ENCODE results near the gene TUT7. TPM values are rescaled to one million over a fixed set of nuclear protein-coding genes. Genes with fewer than 3 reads are reported as not detected.

TUT7 gene
- total and polyA plus RNA-seq, 2 of the 4 experiments (the other 2 are of a cell fraction), result 13.3 to 33.3 TPM

- Histone ChIP-seq H4K20me1 (ENCODE audit: insufficient read depth, low read length) (no peaks in the 10 kb centered on the region), H3K56ac (ENCODE audit: extremely low read depth, insufficient read depth, low read length) (no peak overlapping the region), H4K5ac (ENCODE audit: low read depth, low read length) (no peak overlapping the region), H2BK120ac (ENCODE audit: low read depth, low read length) (no peak overlapping the region), H3K79me1 (ENCODE audit: low read depth in 1 of 2, low read length in 2 of 2) (no peaks in the 10 kb centered on the region), H4K91ac (ENCODE audit: insufficient read depth, low read depth, low read length) (no peak overlapping the region), H3K27me3 (ENCODE audit: control insufficient read depth, insufficient read depth, low read length) (no peaks in the 10 kb centered on the region), H3K23ac (ENCODE audit: low read depth, low read length) (0 out of 2 replicates have a peak overlapping the region, but pooled peaks have one; percentile 38), H3K4ac (ENCODE audit: low read depth, low read length) (no peak overlapping the region), H3K9me1 (ENCODE audit: insufficient read depth, low read length) (no peaks in the 10 kb centered on the region), H2BK5ac (ENCODE audit: low read depth, low read length, poor library complexity, severe bottlenecking) (no peak overlapping the region), H3K4me1 (ENCODE audit: control insufficient read depth, insufficient read depth, low read length) (no peaks in the 10 kb centered on the region; the same call in 1 of the 2 replicates), H3K27ac (ENCODE audit: insufficient read depth, low read length) (no peak overlapping the region), H3K9ac (ENCODE audit: low read depth, low read length) (no peak overlapping the region), H3K4me3 (ENCODE audit: insufficient read depth, low read depth, low read length) (no peak overlapping the region), H2BK20ac (ENCODE audit: low read depth, low read length) (no peak overlapping the region), H2AK9ac (replicated peaks; ENCODE audit: low read depth, low read length, poor library complexity) (no peak overlapping the region), H3K36me3 (ENCODE audit: control insufficient read depth, insufficient read depth, low read length) (no peaks in the 10 kb centered on the region), H3K9me3 (ENCODE audit: control insufficient read depth, insufficient read depth, low read length) (no peaks in the 10 kb centered on the region), H2AK5ac (ENCODE audit: low read depth, low read length) (no peak overlapping the region), H2BK15ac (ENCODE audit: low read depth, low read length) (no peak overlapping the region), H3K4me2 (ENCODE audit: low read depth, low read length) (peak overlapping the region; percentile 39; the same call in 1 of the 2 replicates), H2AFZ (replicated peaks; ENCODE audit: low read length, poor library complexity) (peak overlapping the region; percentile 69), H3K14ac (replicated peaks; ENCODE audit: low read depth, low read length) (no peak overlapping the region), H4K8ac (ENCODE audit: low read depth in 2 of 2, low read length in 2 of 2) (no peak overlapping the region), H3K18ac (ENCODE audit: low read depth, low read length) (no peak overlapping the region)
- no TSS peak for BruUV-seq (replicated peaks)
- CTCF ChIA-PET, result no interaction called here
- intact Hi-C loops (cut with micrococcal nuclease), result loop anchor here (10.0 kb wide), 1 partner anchor 422 kb away; no protein-coding TSS in a partner anchor
- TF ChIP-seq CEBPB (IDR thresholded peaks at IDR 0.05; ENCODE audit: low read depth, low read length) (no peak), RCOR1 (IDR thresholded peaks at IDR 0.05; ENCODE audit: insufficient replicate concordance, low read length) (no peak), FOS (IDR thresholded peaks at IDR 0.05; ENCODE audit: low read depth, low read length) (no peak), RFX5 (IDR thresholded peaks at IDR 0.05; ENCODE audit: low read depth, low read length) (no peak), BHLHE40 (IDR thresholded peaks at IDR 0.05; ENCODE audit: low read depth, low read length) (no peak), CHD1 (IDR thresholded peaks at IDR 0.05; ENCODE audit: low read depth, low read length) (no peak), SMC3 (IDR thresholded peaks at IDR 0.05; ENCODE audit: low read depth, low read length) (no peak), RAD21 (IDR thresholded peaks at IDR 0.05; ENCODE audit: low read length) (no peak), MXI1 (IDR thresholded peaks at IDR 0.05; ENCODE audit: borderline replicate concordance, low read depth, low read length) (no peak), MAZ (IDR thresholded peaks at IDR 0.05; ENCODE audit: borderline replicate concordance, low read depth, low read length) (no peak), POLR2A (IDR thresholded peaks at IDR 0.05; ENCODE audit: low read depth, low read length) (no peak), NFE2L2 (IDR thresholded peaks at IDR 0.05; ENCODE audit: low read depth, low read length) (no peak), MAFK (IDR thresholded peaks at IDR 0.05; ENCODE audit: low read depth, low read length) (no peak)
- TF ChIP-seq, protein P1, sequence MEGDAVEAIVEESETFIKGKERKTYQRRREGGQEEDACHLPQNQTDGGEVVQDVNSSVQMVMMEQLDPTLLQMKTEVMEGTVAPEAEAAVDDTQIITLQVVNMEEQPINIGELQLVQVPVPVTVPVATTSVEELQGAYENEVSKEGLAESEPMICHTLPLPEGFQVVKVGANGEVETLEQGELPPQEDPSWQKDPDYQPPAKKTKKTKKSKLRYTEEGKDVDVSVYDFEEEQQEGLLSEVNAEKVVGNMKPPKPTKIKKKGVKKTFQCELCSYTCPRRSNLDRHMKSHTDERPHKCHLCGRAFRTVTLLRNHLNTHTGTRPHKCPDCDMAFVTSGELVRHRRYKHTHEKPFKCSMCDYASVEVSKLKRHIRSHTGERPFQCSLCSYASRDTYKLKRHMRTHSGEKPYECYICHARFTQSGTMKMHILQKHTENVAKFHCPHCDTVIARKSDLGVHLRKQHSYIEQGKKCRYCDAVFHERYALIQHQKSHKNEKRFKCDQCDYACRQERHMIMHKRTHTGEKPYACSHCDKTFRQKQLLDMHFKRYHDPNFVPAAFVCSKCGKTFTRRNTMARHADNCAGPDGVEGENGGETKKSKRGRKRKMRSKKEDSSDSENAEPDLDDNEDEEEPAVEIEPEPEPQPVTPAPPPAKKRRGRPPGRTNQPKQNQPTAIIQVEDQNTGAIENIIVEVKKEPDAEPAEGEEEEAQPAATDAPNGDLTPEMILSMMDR (conservative IDR thresholded peaks at IDR 0.05; ENCODE audit: low read depth, low read length), result no peak
- TF ChIP-seq, protein P2, sequence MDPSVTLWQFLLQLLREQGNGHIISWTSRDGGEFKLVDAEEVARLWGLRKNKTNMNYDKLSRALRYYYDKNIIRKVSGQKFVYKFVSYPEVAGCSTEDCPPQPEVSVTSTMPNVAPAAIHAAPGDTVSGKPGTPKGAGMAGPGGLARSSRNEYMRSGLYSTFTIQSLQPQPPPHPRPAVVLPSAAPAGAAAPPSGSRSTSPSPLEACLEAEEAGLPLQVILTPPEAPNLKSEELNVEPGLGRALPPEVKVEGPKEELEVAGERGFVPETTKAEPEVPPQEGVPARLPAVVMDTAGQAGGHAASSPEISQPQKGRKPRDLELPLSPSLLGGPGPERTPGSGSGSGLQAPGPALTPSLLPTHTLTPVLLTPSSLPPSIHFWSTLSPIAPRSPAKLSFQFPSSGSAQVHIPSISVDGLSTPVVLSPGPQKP (IDR thresholded peaks at IDR 0.05; ENCODE audit: borderline replicate concordance, low read depth, low read length), result no peak
- TF ChIP-seq, protein P3, sequence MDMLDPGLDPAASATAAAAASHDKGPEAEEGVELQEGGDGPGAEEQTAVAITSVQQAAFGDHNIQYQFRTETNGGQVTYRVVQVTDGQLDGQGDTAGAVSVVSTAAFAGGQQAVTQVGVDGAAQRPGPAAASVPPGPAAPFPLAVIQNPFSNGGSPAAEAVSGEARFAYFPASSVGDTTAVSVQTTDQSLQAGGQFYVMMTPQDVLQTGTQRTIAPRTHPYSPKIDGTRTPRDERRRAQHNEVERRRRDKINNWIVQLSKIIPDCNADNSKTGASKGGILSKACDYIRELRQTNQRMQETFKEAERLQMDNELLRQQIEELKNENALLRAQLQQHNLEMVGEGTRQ (IDR thresholded peaks at IDR 0.05; ENCODE audit: low read depth, low read length), result no peak
- no peak for ATAC-seq (ENCODE audit: low read depth)
- in situ Hi-C loops (cut with MboI; ENCODE audit: low sequenced_read_pairs), result no loop called here
- dilution Hi-C loops (cut with HindIII; ENCODE audit: low sequenced_read_pairs, unreplicated experiment), result no loop called here
- 33% methylated on average over 2 of the region's 6 CpGs; no CpG with 5 or more reads in 1 of the 2 experiments for WGBS, 2 experiments (ENCODE audit: extremely low coverage in 2 of 2, insufficient read length in 1 of 2)
- no peak for DNase-seq
- POLR2A ChIA-PET (ENCODE audit: unreplicated experiment), result no interaction called here
Observed at GRCh38 chr9:86246752-86247161, 107.5 kb downstream of the TUT7 start.
